Endothelial cell of umbilical vein (primary cell): ENCODE data around the gene WDR31. TPM values are rescaled to one million over a fixed set of nuclear protein-coding genes. Genes with fewer than 3 reads are reported as not detected.
A peak's percentile ranks its signal among the peaks of the same experiment; 100 is the strongest.

Source experiments
- BruUV-seq: library from RNA; stranded (reverse); fragments of 400-500 nt; replicated peaks from 2 replicates; lab custom pipeline; 2021; lab: Mats Ljungman, UMichigan
- CTCF ChIA-PET: fragments of 300-600, 350-600 bp; sonication (Branson Sonifier 250); formaldehyde crosslinking; loops from one replicate; lab custom pipeline; 2021; ENCODE audit warnings: antibody characterized with exemption, inconsistent platforms; lab: Charles Lee
- POLR2A ChIA-PET: fragments of 300-600, 350-600 bp; sonication (Branson Sonifier 250); formaldehyde crosslinking; loops from one replicate; lab custom pipeline; 2021; ENCODE audit warnings: antibody characterized with exemption, inconsistent platforms; lab: Charles Lee
- DNase-seq: peaks from one replicate; pipeline ENCODE4 v3.0.0-alpha.2; 2011; ENCODE audit warnings: low read depth, low spot score
- FAIRE-seq: peaks from 2 replicates; lab custom pipeline; 2011; peaks lifted over from hg19 to GRCh38; lab: Jason Lieb, UNC
- H2AFZ ChIP-seq: 2 replicates; pipeline ENCODE4 v1.6.0; 2012; ENCODE audit warnings: low read depth, low read length, control low read depth, inconsistent platforms
- H3K27ac ChIP-seq: 2 replicates; pipeline ENCODE4 v1.5.1; 2011; ENCODE audit warnings: low read depth, mild to moderate bottlenecking, control low read depth, low read length, moderate library complexity; ENCODE audit not compliant: insufficient read depth
- H3K27me3 ChIP-seq, 2 experiments: 2 replicates each; pipeline versions ENCODE4 v1.6.0 to v1.6.1; 2011; ENCODE audit warnings: low read length in 2 of 2, mixed read lengths in 1 of 2; ENCODE audit not compliant: control insufficient read depth in 2 of 2, insufficient read depth in 2 of 2
- H3K36me3 ChIP-seq, 2 experiments: 2 replicates in 1 of 2; 3 replicates in 1 of 2; pipeline ENCODE4 v1.5.1; 2011; ENCODE audit warnings: low read length in 2 of 2, mild to moderate bottlenecking in 1 of 2, moderate library complexity in 1 of 2; ENCODE audit not compliant: control insufficient read depth in 2 of 2, insufficient read depth in 2 of 2; ENCODE audit errors: extremely low read depth in 1 of 2
- H3K4me1 ChIP-seq: 3 replicates; pipeline ENCODE4 v1.5.1; 2011; ENCODE audit warnings: mild to moderate bottlenecking, low read length; ENCODE audit not compliant: control insufficient read depth, insufficient read depth; ENCODE audit errors: extremely low read depth
- H3K4me2 ChIP-seq: 2 replicates; pipeline ENCODE4 v1.6.1; 2011; ENCODE audit warnings: low read length, control low read depth, mixed read lengths; ENCODE audit not compliant: insufficient read depth
- H3K4me3 ChIP-seq, 3 experiments: fragments of 200-600 bp in 1 of 3; sonication (generic), shearing (Covaris generic) in 1 of 3; replicated peaks in 1 of 3; 2 replicates each; pipeline ENCODE4 v1.5.1; 2011 to 2016; ENCODE audit warnings: control low read depth in 3 of 3, low read length in 3 of 3, mild to moderate bottlenecking in 2 of 3, inconsistent platforms in 1 of 3, low read depth in 1 of 3, moderate library complexity in 1 of 3; ENCODE audit not compliant: insufficient read depth in 1 of 3
- H3K79me2 ChIP-seq: 2 replicates; pipeline ENCODE4 v1.6.0; 2012; ENCODE audit warnings: low read length, inconsistent platforms; ENCODE audit not compliant: control insufficient read depth, insufficient read depth
- H3K9ac ChIP-seq: replicated peaks from 2 replicates; pipeline ENCODE3; 2011; ENCODE audit warnings: low read length, control low read depth; ENCODE audit not compliant: insufficient read depth; ENCODE audit errors: extremely low read depth
- H3K9me1 ChIP-seq: replicated peaks from 3 replicates; pipeline ENCODE4 v1.6.0; 2011; ENCODE audit warnings: mild to moderate bottlenecking, low read length; ENCODE audit not compliant: control insufficient read depth, insufficient read depth; ENCODE audit errors: extremely low read depth
- H3K9me3 ChIP-seq: replicated peaks from 2 replicates; pipeline ENCODE4 v1.5.1; 2012; ENCODE audit warnings: low read length, inconsistent platforms; ENCODE audit not compliant: control insufficient read depth, insufficient read depth
- H4K20me1 ChIP-seq: replicated peaks from 2 replicates; pipeline ENCODE3; 2011; ENCODE audit warnings: mild to moderate bottlenecking, low read length; ENCODE audit not compliant: control insufficient read depth, insufficient read depth; ENCODE audit errors: extremely low read depth
- CTCF ChIP-seq, 2 donors: IDR thresholded peaks; 1 replicate in 1 of 2; 2 replicates in 1 of 2; pipeline ENCODE4 v1.5.1; 2011; ENCODE audit warnings: low read length in 2 of 2, mild to moderate bottlenecking in 2 of 2, moderate library complexity in 2 of 2, control low read depth in 1 of 2, inconsistent platforms in 1 of 2, low read depth in 1 of 2; ENCODE audit not compliant: insufficient read depth in 1 of 2; ENCODE audit errors: extremely low read depth in 1 of 2
- EZH2 ChIP-seq: IDR thresholded peaks from 2 replicates; pipeline ENCODE4 v1.6.1; 2012; ENCODE audit warnings: borderline replicate concordance, low read depth, mild to moderate bottlenecking, moderate library complexity, low read length, inconsistent platforms; ENCODE audit not compliant: severe bottlenecking
- FOS ChIP-seq: IDR thresholded peaks from 2 replicates; pipeline ENCODE4 v1.6.1; 2011; ENCODE audit warnings: mild to moderate bottlenecking, low read length, moderate library complexity, borderline replicate concordance; ENCODE audit not compliant: insufficient read depth
- GATA2 ChIP-seq: IDR thresholded peaks from 2 replicates; pipeline ENCODE4 v1.7.0; 2011; ENCODE audit warnings: low read depth, mild to moderate bottlenecking, moderate library complexity, mixed read lengths, low read length; ENCODE audit not compliant: insufficient read length, insufficient read depth
- JUN ChIP-seq: IDR thresholded peaks from 2 replicates; pipeline ENCODE4 v1.6.1; 2011; ENCODE audit warnings: borderline replicate concordance, low read depth; ENCODE audit not compliant: insufficient read length, insufficient read depth
- MAX ChIP-seq: IDR thresholded peaks from 2 replicates; pipeline ENCODE4 v1.6.1; 2011; ENCODE audit not compliant: insufficient read depth, insufficient read length
- MYC ChIP-seq: IDR thresholded peaks from one replicate; pipeline ENCODE4 v1.6.1; 2011; ENCODE audit warnings: mild to moderate bottlenecking, low read depth, low read length
- POLR2A ChIP-seq: IDR thresholded peaks from 2 replicates; pipeline ENCODE4 v1.6.1; 2012; ENCODE audit warnings: low read depth, mild to moderate bottlenecking, control low read depth, low read length
- POLR2AphosphoS5 ChIP-seq: IDR thresholded peaks from 2 replicates; pipeline ENCODE4 v1.6.1; 2012; ENCODE audit warnings: low read depth, mild to moderate bottlenecking, control low read depth, low read length, moderate library complexity; ENCODE audit not compliant: insufficient read depth
- dilution Hi-C: fragments of 300-500 bp; cut with MboI; formaldehyde crosslinking; loops from one replicate; pipeline ENCODE4 v1.15.0; 2019; ENCODE audit warnings: low sequenced_read_pairs; ENCODE audit not compliant: extremely low pct_ligation_motif_present
- intact Hi-C: fragments of 100-400 bp; cut with micrococcal nuclease; formaldehyde crosslinking; loops from one replicate; pipeline ENCODE4 v1.10.0; 2022
- polyA plus RNA-seq, 4 experiments: library from polyadenylated mRNA; depleted of rRNA in 3 of 4; stranded (reverse) in 3 of 4; unstranded in 1 of 4; fragments of >200 nt; gene quantifications; 2 replicates each; pipeline versions ENCODE4 v1.2.1 to v1.2.3, GENCODE V29; 2011 to 2012; ENCODE audit warnings: missing spikeins in 1 of 4
- total RNA-seq: library from RNA; stranded (reverse); gene quantifications from 2 replicates; pipeline ENCODE4 v1.2.3, GENCODE V29; 2021

Gene WDR31
- total and polyA plus RNA-seq, 2 donors (not counting 3 experiments of a cell fraction or from before 2014, with no cell fraction given) = 0.22 to 1.00 TPM

- Histone ChIP-seq H3K9me1 (no peaks in the 10 kb centered on the region), H3K27ac (no peak overlapping the region), H3K27me3 (peaks cover 28 to 29% of the 10 kb centered on the region in 2 experiments), H3K9me3 (no peaks in the 10 kb centered on the region), H3K4me1 (no peaks in the 10 kb centered on the region), H3K36me3 (no peaks in the 10 kb centered on the region), H3K4me2 (no peak overlapping the region), H3K9ac (no peak overlapping the region), H2AFZ (no peak overlapping the region), H3K4me3 (no peak overlapping the region), H3K79me2 (no peaks in the 10 kb centered on the region), H4K20me1 (no peaks in the 10 kb centered on the region)
- no TSS peak for BruUV-seq
- FAIRE-seq (no peak), DNase-seq (no peak)
- dilution Hi-C loops = no loop called here
- POLR2A ChIA-PET = no interaction called here
- intact Hi-C loops = no loop called here
- TF ChIP-seq CTCF (IDR thresholded peaks at IDR 0.05; ENCODE audit: extremely low read depth in 1 of 2, insufficient read depth in 1 of 2, low read depth in 1 of 2, low read length in 2 of 2) (peak in 1 of 2 donors; percentile 8), JUN (no peak)
- CTCF ChIA-PET = interaction anchor here (1.2 kb wide), 1 partner anchor 303 kb away, joined by 3 read pairs; no protein-coding TSS in a partner anchor
Observed at GRCh38 chr9:113355040-113355596, 15.0 kb upstream of the WDR31 start.

DNA sequence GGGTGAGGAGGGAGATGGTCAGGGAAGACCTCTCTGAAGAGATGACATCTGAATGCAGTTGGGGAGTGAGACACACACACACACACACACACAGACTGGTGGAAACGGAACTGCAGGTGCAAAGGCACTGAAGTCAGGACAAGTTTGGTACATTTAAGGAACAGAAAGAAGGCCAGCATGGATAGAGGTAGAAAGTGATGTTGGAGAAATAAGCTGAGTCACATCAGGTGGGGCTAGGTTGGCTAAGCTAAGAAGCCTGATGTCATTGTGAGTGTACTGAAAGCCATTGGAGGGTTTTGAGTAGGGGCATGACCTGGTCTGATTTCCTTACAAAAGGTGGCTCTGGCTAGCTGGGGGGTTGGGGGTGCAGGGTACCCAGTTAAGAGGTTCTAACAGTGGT lies 12.3 kb upstream of the WDR31 start:
- Histone ChIP-seq H4K20me1 (no peaks in the 10 kb centered on the region), H3K4me3 (no peak overlapping the region), H3K27ac (no peak overlapping the region), H3K4me1 (peaks cover 3% of the 10 kb centered on the region), H3K9ac (no peak overlapping the region), H3K79me2 (no peaks in the 10 kb centered on the region), H3K27me3 (peaks cover 41 to 51% of the 10 kb centered on the region in 2 experiments), H3K36me3 (no peaks in the 10 kb centered on the region), H2AFZ (no peak overlapping the region), H3K9me1 (no peaks in the 10 kb centered on the region), H3K4me2 (no peak overlapping the region), H3K9me3 (no peaks in the 10 kb centered on the region)
- intact Hi-C loops = no loop called here
- no peak for DNase-seq
- dilution Hi-C loops = no loop called here
- FAIRE-seq = no peak
- BruUV-seq = no TSS peak
- ChIA-PET CTCF (no interaction called here), POLR2A (no interaction called here)
- TF ChIP-seq JUN (no peak), POLR2AphosphoS5 (no peak), MYC (no peak), GATA2 (no peak), CTCF (IDR thresholded peaks at IDR 0.05; ENCODE audit: extremely low read depth in 1 of 2, insufficient read depth in 1 of 2, low read depth in 1 of 2, low read length in 2 of 2) (no peak), MAX (no peak), POLR2A (no peak), EZH2 (no peak), FOS (no peak)
